ENCODE data around the gene ZRANB3.
"Not testable (repeated sequence)": the region's sequence is repeated elsewhere in the genome, so short reads cannot be mapped to it uniquely, and the experiment has no call there.

The ZRANB3 gene

GRCh38 chr2:135525786-135526185, 5.2 kb downstream of the ZRANB3 start:
- Mint-ChIP-seq H3K36me3 (peaks cover 17% of the 10 kb centered on the region), H3K4me3 (no peak overlapping the region)
- ATAC-seq: no peak

DNA sequence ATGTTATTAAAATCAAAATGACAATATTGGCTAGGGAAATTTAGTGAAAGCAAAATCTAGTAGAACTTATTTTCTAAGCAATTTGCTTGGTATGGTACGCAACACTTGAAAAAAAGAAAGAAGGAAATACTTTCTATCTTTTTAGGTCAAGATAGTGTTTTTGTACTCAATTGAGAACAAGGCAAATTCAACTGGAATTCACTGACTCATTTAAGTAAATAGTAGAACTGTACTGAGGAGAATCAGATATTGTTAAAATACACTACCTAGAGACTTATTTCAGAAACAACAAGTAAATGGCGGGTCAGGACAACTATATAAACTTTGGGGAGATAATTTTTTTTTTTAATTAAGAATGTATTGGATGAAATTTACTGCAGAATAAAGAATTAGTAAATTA, 18.9 kb downstream of the ZRANB3 start:
- Mint-ChIP-seq H3K4me1 (no peaks in the 10 kb centered on the region), H3K36me3 (peaks cover 31% of the 10 kb centered on the region), H3K27me3 (no peaks in the 10 kb centered on the region), H3K9me3 (peaks cover 7% of the 10 kb centered on the region), H3K27ac (no peak overlapping the region), H3K4me3 (no peak overlapping the region)
- no peak for ATAC-seq

More at GRCh38 chr2:135525786-135526185, 5.2 kb downstream of the ZRANB3 start:
- Mint-ChIP-seq H3K4me1 (no peaks in the 10 kb centered on the region), H3K27me3 (no peaks in the 10 kb centered on the region), H3K9me3 (no peaks in the 10 kb centered on the region), H3K27ac (no peak overlapping the region)

DNA sequence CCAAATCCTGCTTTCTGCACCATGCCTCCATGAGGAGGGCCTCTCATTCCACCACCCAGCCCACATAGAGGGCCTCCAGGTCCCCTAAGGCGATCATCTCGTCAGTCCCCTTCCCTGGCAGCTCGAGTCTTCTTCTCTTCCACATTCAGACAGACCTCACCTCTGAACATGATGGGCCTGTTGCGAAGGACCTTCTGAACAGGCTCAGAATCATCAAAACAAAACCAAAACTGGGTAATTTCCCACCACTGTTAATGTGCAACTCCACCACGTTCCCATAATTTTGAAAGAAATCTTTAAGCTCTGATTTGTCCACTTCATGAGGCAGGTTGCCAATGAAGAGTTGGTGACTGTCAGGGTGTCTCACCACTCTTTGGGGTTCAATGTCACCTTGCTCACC, 20.4 kb downstream of the ZRANB3 start:
- no peak for ATAC-seq
- no peaks in the 10 kb centered on the region for H3K4me1 Mint-ChIP-seq

GRCh38 chr2:135504811-135505210, 26.2 kb downstream of the ZRANB3 start:
- Mint-ChIP-seq H3K4me1 (no peaks in the 10 kb centered on the region), H3K27me3 (no peaks in the 10 kb centered on the region), H3K9me3 (peaks cover 12% of the 10 kb centered on the region), H3K36me3 (peaks cover 56% of the 10 kb centered on the region), H3K27ac (no peak overlapping the region), H3K4me3 (no peak overlapping the region)
- ATAC-seq: no peak

More for the DNA sequence above, 20.4 kb downstream of the ZRANB3 start:
- Mint-ChIP-seq H3K4me3 (no peak overlapping the region), H3K27ac (no peak overlapping the region), H3K27me3 (no peaks in the 10 kb centered on the region), H3K36me3 (peaks cover 36% of the 10 kb centered on the region), H3K9me3 (peaks cover 9% of the 10 kb centered on the region)

DNA sequence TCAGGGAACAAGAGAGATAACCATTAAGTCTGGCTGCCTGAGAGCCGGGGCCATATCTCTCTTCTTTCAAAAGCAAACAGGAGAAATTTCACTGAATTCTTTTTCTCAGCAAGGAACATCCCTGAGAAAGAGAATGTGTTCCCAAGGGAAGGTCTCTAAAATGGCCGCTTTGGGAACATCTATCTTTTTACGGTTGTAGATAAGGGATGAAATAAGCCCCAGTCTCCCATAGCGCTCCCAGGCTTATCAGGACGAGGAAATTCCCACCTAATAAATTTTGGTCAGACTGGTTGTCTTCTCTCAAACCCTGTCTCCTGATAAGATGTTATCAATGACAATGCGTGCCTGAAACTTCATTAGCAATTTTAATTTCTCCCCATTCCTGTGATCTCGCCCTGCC, 32.4 kb downstream of the ZRANB3 start:
- not testable (repeated sequence) for H3K4me3 Mint-ChIP-seq
- peaks cover 77% of the 10 kb centered on the region for H3K36me3 Mint-ChIP-seq

GRCh38 chr2:135494917-135495316, 36.1 kb downstream of the ZRANB3 start:
- ATAC-seq: no peak
- peaks cover 24% of the 10 kb centered on the region for H3K9me3 Mint-ChIP-seq
- H3K27ac Mint-ChIP-seq: no peak overlapping the region
- no peak overlapping the region for H3K4me3 Mint-ChIP-seq
- H3K27me3 Mint-ChIP-seq: no peaks in the 10 kb centered on the region
- H3K36me3 Mint-ChIP-seq: peaks cover 64% of the 10 kb centered on the region
- H3K4me1 Mint-ChIP-seq: peaks cover 2% of the 10 kb centered on the region

More for the DNA sequence above, 32.4 kb downstream of the ZRANB3 start:
- H3K9me3 Mint-ChIP-seq: peaks cover 22% of the 10 kb centered on the region
- ATAC-seq, H3K27ac Mint-ChIP-seq, H3K27me3 Mint-ChIP-seq, H3K4me1 Mint-ChIP-seq: not testable (repeated sequence)

DNA sequence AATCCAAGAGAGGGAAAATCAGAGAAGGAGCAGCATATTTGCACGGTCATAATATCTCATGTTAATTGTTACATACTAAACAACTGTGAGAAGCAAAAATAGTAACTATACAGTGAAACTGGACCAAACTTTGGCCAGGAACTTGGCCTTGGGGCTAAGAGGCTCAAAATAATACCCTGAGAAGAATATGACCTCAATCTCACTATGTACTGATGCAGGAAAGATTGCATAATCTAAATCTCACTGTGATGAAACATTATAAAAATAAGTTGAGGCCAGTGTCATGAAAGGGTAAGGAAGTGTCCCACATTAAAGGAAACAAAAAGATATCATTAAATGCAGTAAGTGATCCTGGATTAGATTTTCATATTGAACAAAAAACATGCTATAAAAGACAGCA, 36.5 kb downstream of the ZRANB3 start:
- Mint-ChIP-seq H3K27ac (no peak overlapping the region), H3K4me3 (no peak overlapping the region), H3K4me1 (peaks cover 6% of the 10 kb centered on the region)

GRCh38 chr2:135490376-135490775, 40.6 kb downstream of the ZRANB3 start:
- ATAC-seq: no peak
- Mint-ChIP-seq H3K27ac (no peak overlapping the region), H3K9me3 (peaks cover 9% of the 10 kb centered on the region), H3K4me1 (peaks cover 15% of the 10 kb centered on the region), H3K27me3 (no peaks in the 10 kb centered on the region), H3K4me3 (no peak overlapping the region), H3K36me3 (peaks cover 68% of the 10 kb centered on the region)

More for the DNA sequence above, 36.5 kb downstream of the ZRANB3 start:
- H3K9me3 Mint-ChIP-seq: peaks cover 22% of the 10 kb centered on the region
- no peaks in the 10 kb centered on the region for H3K27me3 Mint-ChIP-seq
- ATAC-seq: no peak
- peaks cover 64% of the 10 kb centered on the region for H3K36me3 Mint-ChIP-seq

GRCh38 chr2:135485441-135485840, 45.6 kb downstream of the ZRANB3 start:
- no peak overlapping the region for H3K27ac Mint-ChIP-seq
- no peaks in the 10 kb centered on the region for H3K9me3 Mint-ChIP-seq
- H3K4me1 Mint-ChIP-seq: peaks cover 15% of the 10 kb centered on the region
- no peak for ATAC-seq
- H3K36me3 Mint-ChIP-seq: peaks cover 52% of the 10 kb centered on the region
- H3K4me3 Mint-ChIP-seq: no peak overlapping the region
- H3K27me3 Mint-ChIP-seq: no peaks in the 10 kb centered on the region

DNA sequence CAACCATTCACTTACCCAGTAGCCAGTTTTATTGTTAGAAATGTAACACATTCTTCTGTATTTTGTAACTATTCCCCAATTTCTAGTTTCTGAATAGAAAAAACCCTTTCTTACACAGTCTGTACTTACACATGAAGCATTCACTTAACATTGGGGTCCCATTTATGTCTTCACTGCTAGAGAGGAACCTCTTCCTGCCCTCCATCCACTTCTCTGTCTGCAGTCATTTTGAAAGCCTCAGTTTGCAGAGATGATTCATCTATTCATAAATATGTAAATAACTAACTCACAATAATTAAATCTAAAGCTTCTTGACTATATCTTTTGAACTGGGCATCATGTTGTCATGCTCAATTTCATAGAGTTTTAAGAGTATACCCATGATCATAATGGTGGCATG, 55.9 kb downstream of the ZRANB3 start:
- no peak for ATAC-seq
- no peak overlapping the region for H3K4me3 Mint-ChIP-seq
- H3K27ac Mint-ChIP-seq: no peak overlapping the region
- no peaks in the 10 kb centered on the region for H3K36me3 Mint-ChIP-seq
- no peaks in the 10 kb centered on the region for H3K4me1 Mint-ChIP-seq
- no peaks in the 10 kb centered on the region for H3K27me3 Mint-ChIP-seq
- no peaks in the 10 kb centered on the region for H3K9me3 Mint-ChIP-seq

GRCh38 chr2:135473567-135473966, 57.5 kb downstream of the ZRANB3 start:
- H3K27me3 Mint-ChIP-seq: no peaks in the 10 kb centered on the region
- no peak overlapping the region for H3K27ac Mint-ChIP-seq
- H3K4me3 Mint-ChIP-seq: no peak overlapping the region
- H3K36me3 Mint-ChIP-seq: no peaks in the 10 kb centered on the region
- H3K4me1 Mint-ChIP-seq: no peaks in the 10 kb centered on the region
- ATAC-seq: no peak
- no peaks in the 10 kb centered on the region for H3K9me3 Mint-ChIP-seq

DNA sequence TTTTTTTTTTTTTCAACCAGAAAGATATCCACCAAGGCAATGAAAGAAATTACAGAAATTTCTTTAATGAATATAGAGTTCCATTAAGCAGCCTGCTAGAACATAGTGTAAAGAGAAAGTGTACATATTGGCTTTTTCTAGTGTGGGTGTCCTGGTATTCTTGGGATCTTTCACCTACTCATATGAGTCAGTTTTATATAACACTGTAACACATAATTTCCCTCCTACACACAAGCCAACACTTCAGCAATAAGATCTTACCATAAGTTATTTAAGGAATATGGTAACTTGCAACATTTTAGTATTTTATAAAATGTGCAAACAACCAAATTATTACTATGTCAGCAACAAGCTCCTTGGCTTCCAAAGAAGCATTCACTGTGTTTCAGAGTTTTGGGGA, 59.9 kb downstream of the ZRANB3 start:
- H3K4me3 Mint-ChIP-seq: no peak overlapping the region
- H3K4me1 Mint-ChIP-seq: no peaks in the 10 kb centered on the region
- H3K36me3 Mint-ChIP-seq: peaks cover 6% of the 10 kb centered on the region
- ATAC-seq: no peak
- H3K27ac Mint-ChIP-seq: no peak overlapping the region
- no peaks in the 10 kb centered on the region for H3K9me3 Mint-ChIP-seq
- H3K27me3 Mint-ChIP-seq: no peaks in the 10 kb centered on the region

DNA sequence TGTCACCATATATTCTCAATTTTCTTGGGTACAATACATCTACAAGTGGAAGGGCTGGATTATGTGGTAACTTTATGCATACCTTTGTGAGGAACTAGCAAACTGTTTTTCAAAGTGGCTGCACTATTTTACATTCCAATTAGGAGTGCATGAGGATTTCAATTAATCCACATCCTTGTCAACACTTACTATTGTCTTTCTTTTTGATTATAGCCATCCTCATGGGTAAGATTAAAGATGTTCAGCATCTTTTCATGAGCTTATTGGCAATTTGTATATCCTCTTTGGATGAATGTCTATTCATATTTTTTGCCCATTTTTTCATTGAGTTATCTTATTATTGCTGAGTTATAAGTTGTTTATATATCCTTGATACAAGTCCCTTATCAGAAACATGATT, 73.7 kb downstream of the ZRANB3 start:
- no peak overlapping the region for H3K4me3 Mint-ChIP-seq
- peaks cover 15% of the 10 kb centered on the region for H3K9me3 Mint-ChIP-seq
- H3K36me3 Mint-ChIP-seq: peaks cover 39% of the 10 kb centered on the region
- H3K27ac Mint-ChIP-seq: no peak overlapping the region
- H3K27me3 Mint-ChIP-seq: no peaks in the 10 kb centered on the region
- no peaks in the 10 kb centered on the region for H3K4me1 Mint-ChIP-seq
- no peak for ATAC-seq

DNA sequence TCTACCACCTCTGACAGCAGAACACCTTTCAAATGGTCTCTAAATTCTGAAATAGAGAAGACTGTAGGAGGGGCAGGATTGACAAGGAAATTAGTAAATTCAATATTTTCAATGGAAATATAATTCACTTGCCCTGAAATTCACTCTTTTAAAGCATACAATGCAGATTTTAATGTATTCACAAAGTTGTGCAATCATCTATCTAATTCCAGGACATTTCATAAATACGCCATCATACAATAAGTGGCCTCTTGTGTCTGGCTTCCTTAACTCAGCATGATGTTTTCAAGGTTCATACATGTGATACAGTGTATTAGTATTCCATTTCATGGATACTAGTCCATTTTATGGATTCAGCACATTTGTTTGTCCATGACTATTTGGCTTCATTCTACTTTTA, 74.2 kb downstream of the ZRANB3 start:
- peaks cover 18% of the 10 kb centered on the region for H3K9me3 Mint-ChIP-seq
- no peak overlapping the region for H3K27ac Mint-ChIP-seq
- H3K27me3 Mint-ChIP-seq: no peaks in the 10 kb centered on the region
- peaks cover 44% of the 10 kb centered on the region for H3K36me3 Mint-ChIP-seq
- no peak overlapping the region for H3K4me3 Mint-ChIP-seq
- no peak for ATAC-seq
- no peaks in the 10 kb centered on the region for H3K4me1 Mint-ChIP-seq

- Mint-ChIP-seq H3K4me3 (no peak overlapping the region), H3K4me1 (no peaks in the 10 kb centered on the region), H3K9me3 (peaks cover 23% of the 10 kb centered on the region), H3K27ac (no peak overlapping the region), H3K36me3 (peaks cover 48% of the 10 kb centered on the region), H3K27me3 (no peaks in the 10 kb centered on the region)
- no peak for ATAC-seq
Observed at GRCh38 chr2:135456431-135456830, 74.6 kb downstream of the ZRANB3 start.

- ATAC-seq: no peak
- no peak overlapping the region for H3K4me3 Mint-ChIP-seq
- peaks cover 27% of the 10 kb centered on the region for H3K9me3 Mint-ChIP-seq
- H3K36me3 Mint-ChIP-seq: peaks cover 60% of the 10 kb centered on the region
- no peaks in the 10 kb centered on the region for H3K4me1 Mint-ChIP-seq
- H3K27ac Mint-ChIP-seq: no peak overlapping the region
- H3K27me3 Mint-ChIP-seq: no peaks in the 10 kb centered on the region
Observed at GRCh38 chr2:135454608-135455007, 76.4 kb downstream of the ZRANB3 start.

DNA sequence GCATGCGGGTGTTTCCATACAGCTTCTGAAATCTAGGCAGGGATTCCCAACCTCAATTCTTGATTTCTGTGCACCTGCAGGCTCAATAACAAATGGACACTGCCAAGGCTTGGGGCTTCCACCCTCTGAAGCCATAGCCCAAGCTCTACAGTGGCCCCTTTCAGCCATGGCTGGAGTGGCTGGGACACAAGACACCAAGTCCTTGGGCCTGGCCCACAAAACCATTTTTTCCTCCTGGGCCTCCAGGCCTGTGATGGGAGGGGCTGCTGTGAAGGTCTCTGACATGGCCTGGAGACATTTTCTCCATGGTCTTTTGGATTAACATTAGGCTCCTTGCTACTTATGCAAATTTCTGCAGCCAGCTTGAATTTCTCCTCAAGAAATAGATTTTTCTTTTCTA, 78.0 kb downstream of the ZRANB3 start:
- peaks cover 61% of the 10 kb centered on the region for H3K36me3 Mint-ChIP-seq
- H3K27me3 Mint-ChIP-seq, H3K4me3 Mint-ChIP-seq, H3K4me1 Mint-ChIP-seq, H3K27ac Mint-ChIP-seq, ATAC-seq: not testable (repeated sequence)
- H3K9me3 Mint-ChIP-seq: peaks cover 26% of the 10 kb centered on the region
